Endothelial cell (in vitro differentiated cells): ENCODE results near the gene ZNF366. TPM values are rescaled to one million over a fixed set of nuclear protein-coding genes. Genes with fewer than 3 reads are reported as not detected.

Source experiments
- DNase-seq: peaks from one replicate; pipeline ENCODE4 v3.0.0; 2021; ENCODE audit warnings: low spot score
- H3K27ac Mint-ChIP-seq: one replicate; pipeline ENCODE4 v1.8.0; 2021; ENCODE audit warnings: mixed read lengths, inconsistent platforms; ENCODE audit not compliant: unreplicated experiment
- H3K27me3 Mint-ChIP-seq: one replicate; pipeline ENCODE4 v1.8.0; 2021; ENCODE audit warnings: mild to moderate bottlenecking, moderate library complexity, mixed read lengths, inconsistent platforms; ENCODE audit not compliant: unreplicated experiment
- H3K36me3 Mint-ChIP-seq: one replicate; pipeline ENCODE4 v1.8.0; 2021; ENCODE audit warnings: mild to moderate bottlenecking, low read depth, mixed read lengths, inconsistent platforms; ENCODE audit not compliant: unreplicated experiment
- H3K4me1 Mint-ChIP-seq: one replicate; pipeline ENCODE4 v1.8.0; 2021; ENCODE audit warnings: mild to moderate bottlenecking, mixed read lengths, inconsistent platforms; ENCODE audit not compliant: unreplicated experiment
- H3K4me3 Mint-ChIP-seq: one replicate; pipeline ENCODE4 v1.8.0; 2021; ENCODE audit warnings: mild to moderate bottlenecking, mixed read lengths, inconsistent platforms; ENCODE audit not compliant: unreplicated experiment
- H3K9me3 Mint-ChIP-seq: one replicate; pipeline ENCODE4 v1.8.0; 2021; ENCODE audit warnings: mixed read lengths, inconsistent platforms; ENCODE audit not compliant: unreplicated experiment
- CTCF ChIP-seq: fragments of 200-600 bp; sonication (generic); IDR thresholded peaks from one replicate; pipeline ENCODE4 v1.5.0; 2021; ENCODE audit warnings: antibody characterized with exemption; ENCODE audit not compliant: unreplicated experiment
- total RNA-seq: library from RNA; stranded (reverse); fragmentation: NEBNext Ultra II Directional; extraction: Animal tissue kit (Norgen Biotek cat#: 25700); gene quantifications from one replicate; pipeline ENCODE4 v1.2.1, GENCODE V29; 2021; ENCODE audit not compliant: unreplicated experiment

The ZNF366 gene
- total RNA-seq, 1 donor from 2014 or later, result 23.3 TPM

DNA sequence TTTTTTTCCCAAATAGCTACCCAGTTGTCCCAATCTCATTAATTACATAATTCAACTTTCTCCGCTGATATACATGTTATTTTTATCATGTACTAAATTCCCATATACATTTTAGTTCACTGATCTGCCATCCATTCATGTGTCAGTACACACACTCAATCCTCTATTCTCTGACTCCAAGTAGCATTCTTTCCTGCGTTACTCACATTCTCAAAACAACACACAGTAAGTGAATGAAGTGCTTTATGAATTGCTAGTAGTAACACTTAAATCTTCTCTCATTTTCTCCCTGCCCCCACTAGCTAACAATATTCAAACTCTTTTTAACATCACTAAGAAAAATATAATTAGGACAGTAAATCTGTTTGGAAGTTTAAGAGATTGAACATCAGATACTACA, 8.9 kb downstream of the ZNF366 start:
- TF ChIP-seq CTCF, result no peak
- Mint-ChIP-seq H3K27me3 (no peaks in the 10 kb centered on the region), H3K4me3 (no peak overlapping the region), H3K27ac (no peak overlapping the region), H3K4me1 (peaks cover 23% of the 10 kb centered on the region), H3K36me3 (peaks cover 14% of the 10 kb centered on the region), H3K9me3 (no peaks in the 10 kb centered on the region)
- DNase-seq, result no peak

- no peak for TF ChIP-seq CTCF
- H3K9me3 Mint-ChIP-seq, result no peaks in the 10 kb centered on the region
- peaks cover 21% of the 10 kb centered on the region for H3K4me1 Mint-ChIP-seq
- H3K4me3 Mint-ChIP-seq, result no peak overlapping the region
- H3K27me3 Mint-ChIP-seq, result no peaks in the 10 kb centered on the region
- no peak overlapping the region for H3K27ac Mint-ChIP-seq
- DNase-seq, result no peak
- peaks cover 12% of the 10 kb centered on the region for H3K36me3 Mint-ChIP-seq
Observed at GRCh38 chr5:72497823-72498222, 9.4 kb downstream of the ZNF366 start.

DNA sequence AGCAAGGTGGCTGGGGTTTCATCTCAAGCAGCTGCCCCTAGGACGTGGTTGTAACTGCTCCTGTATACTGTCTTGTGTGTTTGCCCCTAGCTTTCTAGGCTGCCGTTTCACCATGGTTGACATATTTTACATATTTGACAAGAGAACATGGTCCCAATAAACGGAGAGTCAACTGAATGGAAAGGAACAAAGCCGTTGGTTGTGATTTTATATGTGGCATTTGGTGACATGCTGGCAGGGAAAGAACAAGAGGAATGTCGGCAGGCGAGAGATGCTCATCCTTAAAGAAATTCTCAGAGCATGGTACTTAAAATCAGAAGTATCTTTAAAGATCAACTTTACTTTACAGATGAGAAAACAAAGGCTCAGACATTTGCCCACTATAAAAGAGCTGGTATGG, 11.8 kb downstream of the ZNF366 start:
- Mint-ChIP-seq H3K4me3 (no peak overlapping the region), H3K9me3 (no peaks in the 10 kb centered on the region), H3K4me1 (peaks cover 18% of the 10 kb centered on the region), H3K27me3 (no peaks in the 10 kb centered on the region), H3K36me3 (peaks cover 20% of the 10 kb centered on the region), H3K27ac (no peak overlapping the region)
- TF ChIP-seq CTCF, result no peak
- DNase-seq, result no peak

- H3K27me3 Mint-ChIP-seq, result no peaks in the 10 kb centered on the region
- no peak overlapping the region for H3K4me3 Mint-ChIP-seq
- H3K9me3 Mint-ChIP-seq, result no peaks in the 10 kb centered on the region
- DNase-seq, result no peak
- H3K36me3 Mint-ChIP-seq, result peaks cover 25% of the 10 kb centered on the region
- no peak for TF ChIP-seq CTCF
- H3K27ac Mint-ChIP-seq, result no peak overlapping the region
- H3K4me1 Mint-ChIP-seq, result peaks cover 12% of the 10 kb centered on the region
Observed at GRCh38 chr5:72494623-72495124, 12.5 kb downstream of the ZNF366 start.

DNA sequence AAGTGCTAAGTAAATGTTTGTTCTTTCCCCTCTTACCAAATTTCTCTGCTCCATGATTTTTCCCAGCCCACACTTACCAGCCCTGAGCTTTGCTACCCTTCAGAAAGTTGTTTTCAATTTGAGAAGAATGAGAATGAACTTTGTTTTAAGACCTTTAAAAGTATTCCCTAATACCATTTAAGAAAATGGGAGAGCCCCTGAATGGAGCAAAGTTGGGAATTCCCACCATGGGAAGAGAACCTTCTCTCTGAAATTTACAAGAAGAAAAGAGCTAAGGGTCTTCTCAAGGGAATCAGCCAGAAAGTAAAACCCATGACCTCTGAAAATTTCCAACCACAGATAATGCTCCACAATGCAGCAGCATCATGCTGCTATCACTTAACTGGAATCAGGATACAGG, 17.7 kb downstream of the ZNF366 start:
- Mint-ChIP-seq H3K27ac (no peak overlapping the region), H3K36me3 (peaks cover 39% of the 10 kb centered on the region)

More for the DNA sequence above, 17.7 kb downstream of the ZNF366 start:
- no peak for DNase-seq
- TF ChIP-seq CTCF, result no peak
- peaks cover 17% of the 10 kb centered on the region for H3K4me1 Mint-ChIP-seq
- no peak overlapping the region for H3K4me3 Mint-ChIP-seq
- no peaks in the 10 kb centered on the region for H3K9me3 Mint-ChIP-seq
- H3K27me3 Mint-ChIP-seq, result no peaks in the 10 kb centered on the region
